HK-2 (cell line): ENCODE data around the gene S100A5.
"Not testable (repeated sequence)": the region's sequence is repeated elsewhere in the genome, so short reads cannot be mapped to it uniquely, and the experiment has no call there.

Experiments used
- DNase-seq: peaks from one replicate; pipeline ENCODE4 v3.0.0-alpha.2; 2018; ENCODE audit not compliant: unreplicated experiment

Gene S100A5, protein sequence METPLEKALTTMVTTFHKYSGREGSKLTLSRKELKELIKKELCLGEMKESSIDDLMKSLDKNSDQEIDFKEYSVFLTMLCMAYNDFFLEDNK

DNA sequence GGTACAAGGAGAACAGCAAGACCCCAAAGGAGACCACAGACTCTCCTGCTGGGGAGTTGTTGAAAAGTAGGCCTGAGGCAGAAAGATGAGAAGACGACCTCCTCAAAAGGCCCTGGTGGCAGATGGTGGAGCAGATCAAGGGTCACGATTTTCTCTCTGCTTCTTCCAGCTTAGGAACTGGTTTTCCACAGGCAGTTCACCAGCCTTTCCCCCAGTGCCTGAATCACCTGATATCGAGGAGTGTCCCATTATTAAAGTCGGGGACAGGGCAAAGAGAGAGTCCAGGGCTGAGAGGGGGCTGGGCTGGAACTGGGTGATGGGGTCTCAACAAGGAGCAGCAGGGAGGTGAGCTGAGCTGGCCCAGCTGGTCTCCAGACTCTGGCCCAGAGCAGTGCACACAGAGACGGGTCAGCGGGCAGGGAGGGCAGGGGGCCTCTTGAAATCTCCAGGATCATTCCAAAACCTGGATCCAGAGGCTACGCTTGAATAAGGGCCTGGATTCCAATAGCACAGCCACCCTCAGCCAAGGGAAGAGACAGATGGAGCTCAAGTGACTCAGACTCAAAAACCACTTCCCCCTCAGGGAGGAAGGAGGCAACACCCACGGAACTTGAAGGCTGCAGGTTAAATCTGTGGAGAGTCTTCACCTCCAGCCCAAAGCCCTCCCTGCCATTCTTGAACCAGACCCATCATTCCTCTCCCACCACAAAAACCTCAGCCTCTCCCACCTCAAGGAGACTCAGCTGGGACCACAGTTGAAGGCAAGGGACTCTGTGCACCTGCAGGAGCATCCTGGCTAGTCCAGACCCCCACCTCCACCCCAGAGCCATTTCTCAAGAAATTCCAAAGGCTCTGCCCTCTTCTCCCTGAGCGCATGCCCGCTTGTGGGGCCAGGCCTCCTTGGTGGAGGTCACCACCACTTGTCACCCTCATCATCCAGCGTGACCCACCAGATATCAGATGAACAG lies at the start of gene S100A5:
S100A5 (minus strand) TSS at position 541 of the 968 bp plus-strand sequence. CDS start 743 bp downstream, outside the sequence.
- DNase-seq: peak; percentile 42

DNA sequence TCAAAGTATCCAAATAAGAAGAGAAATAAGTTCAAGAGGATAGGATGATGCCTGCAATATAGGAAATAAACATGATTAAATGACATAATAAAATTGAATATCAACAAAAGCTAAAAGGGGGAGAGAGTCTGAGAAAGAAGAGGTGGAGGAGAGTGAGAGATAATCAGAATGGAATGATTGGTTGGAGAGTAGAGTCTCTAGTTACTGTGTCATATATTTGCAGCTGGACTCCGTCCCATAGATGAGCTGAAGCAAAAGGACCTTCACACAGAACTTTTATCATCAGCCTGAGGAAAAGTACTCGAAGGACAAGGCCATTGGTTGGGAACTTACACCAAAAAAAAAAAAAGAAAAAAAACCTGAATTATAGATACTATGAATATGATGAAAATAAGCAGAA lies 47.7 kb upstream of the S100A5 start:
- no peak for DNase-seq

DNA sequence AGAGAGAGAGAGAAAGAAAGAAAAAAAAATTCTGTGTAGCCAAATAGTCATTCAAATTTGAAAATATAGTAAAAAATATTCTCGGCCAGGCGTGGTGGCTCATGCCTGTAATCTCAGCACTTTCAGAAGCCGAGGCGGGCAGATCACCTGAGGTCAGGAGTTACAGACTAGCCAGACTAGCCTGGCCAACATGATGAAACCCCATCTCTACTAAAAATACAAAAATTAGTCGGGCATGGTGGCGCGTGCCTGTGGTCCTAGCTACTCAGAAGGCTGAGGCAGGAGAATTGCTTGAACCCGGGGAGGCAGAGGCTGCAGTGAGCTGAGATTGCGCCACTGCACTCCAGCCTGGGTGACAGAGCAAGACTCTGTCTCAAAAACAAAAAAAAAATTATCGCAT lies 47.3 kb upstream of the S100A5 start:
- not testable (repeated sequence) for DNase-seq

DNA sequence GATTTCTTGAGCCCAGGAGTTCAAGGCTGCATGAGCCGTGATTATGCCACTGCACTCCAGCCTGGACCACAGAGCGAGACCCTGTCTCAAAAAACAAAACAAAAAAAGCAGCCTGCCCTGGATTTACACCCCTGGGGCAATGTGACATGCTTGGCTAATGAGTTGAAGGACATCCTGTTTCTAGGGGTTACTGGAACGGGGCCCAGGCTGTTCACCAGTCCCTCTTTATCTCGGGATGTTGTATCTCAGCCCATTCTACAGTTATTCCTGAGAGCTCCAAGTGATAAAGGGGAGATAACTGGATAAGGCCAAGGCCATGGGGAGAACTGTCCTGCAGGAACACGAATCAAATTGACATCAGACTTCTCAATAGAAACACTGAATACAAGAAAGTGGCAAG lies 46.6 kb upstream of the S100A5 start:
- DNase-seq: no peak

DNA sequence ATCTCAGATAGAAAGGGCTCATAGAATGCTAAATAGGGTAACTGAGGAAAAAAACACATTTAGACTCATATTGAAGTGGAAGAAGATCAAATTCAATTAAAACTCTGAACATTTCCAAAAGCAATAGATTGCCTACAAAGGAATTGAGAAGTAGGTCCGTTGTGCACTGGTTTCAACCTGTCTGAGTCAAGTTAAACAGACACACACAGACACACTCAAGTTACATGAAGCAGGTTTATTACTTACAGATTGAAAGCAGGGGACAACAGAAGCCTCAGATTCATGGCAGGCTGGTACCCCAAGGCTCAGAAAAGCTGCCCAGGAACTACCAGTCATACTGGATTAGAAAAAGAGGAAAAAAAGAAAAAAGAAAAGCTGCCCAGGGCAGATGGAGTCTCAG lies 45.6 kb upstream of the S100A5 start:
- DNase-seq: no peak

DNA sequence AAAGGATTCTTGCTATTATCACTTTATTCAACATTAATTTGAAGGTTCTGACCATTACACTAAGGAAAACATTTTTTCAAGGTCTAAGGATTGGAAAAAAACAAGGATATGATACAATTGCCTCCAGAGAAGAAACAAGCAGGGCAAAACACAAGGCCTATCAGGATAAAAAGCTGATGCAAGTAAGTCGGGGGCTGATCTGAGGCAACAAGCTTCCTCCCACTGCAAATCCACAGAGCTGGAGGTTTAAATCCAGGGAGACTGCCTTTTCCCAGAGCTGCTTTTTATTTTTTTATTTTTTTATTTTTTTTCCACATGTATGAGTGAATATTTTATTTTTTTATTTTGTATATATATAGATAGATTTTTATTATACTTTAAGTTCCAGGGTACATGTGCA lies 44.3 kb upstream of the S100A5 start:
- DNase-seq: no peak

DNA sequence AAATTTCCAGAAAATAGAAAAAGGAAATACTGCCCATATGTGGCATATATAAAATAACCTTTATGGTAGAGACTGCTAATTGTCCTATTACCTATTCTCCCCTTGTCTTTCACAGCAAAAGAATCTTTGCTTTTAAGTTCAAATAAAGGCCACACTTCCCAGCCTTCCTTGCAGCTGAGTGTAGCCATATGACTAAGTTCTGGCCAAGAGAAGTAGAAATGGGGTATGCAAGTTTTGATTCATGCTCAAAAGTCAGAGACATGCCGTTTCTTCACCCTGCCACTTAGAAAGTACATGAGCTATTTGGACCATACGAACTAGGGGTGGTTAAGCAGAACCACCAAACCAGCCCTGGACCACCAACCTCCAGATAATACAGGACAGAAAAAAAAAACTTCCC lies 43.2 kb upstream of the S100A5 start:
- DNase-seq: no peak

DNA sequence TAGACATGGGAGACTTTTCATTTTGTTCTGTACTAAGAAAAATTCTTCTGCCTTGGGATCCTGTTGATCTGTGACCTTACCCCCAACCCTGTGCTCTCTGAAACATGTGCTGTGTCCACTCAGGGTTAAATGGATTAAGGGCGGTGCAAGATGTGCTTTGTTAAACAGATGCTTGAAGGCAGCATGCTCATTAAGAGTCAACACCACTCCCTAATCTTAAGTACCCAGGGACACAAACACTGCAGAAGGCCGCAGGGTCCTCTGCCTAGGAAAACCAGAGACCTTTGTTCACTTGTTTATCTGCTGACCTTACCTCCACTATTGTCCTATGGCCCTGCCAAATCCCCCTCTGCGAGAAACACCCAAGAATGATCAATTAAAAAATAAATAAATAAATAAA lies 42.8 kb upstream of the S100A5 start:
- not testable (repeated sequence) for DNase-seq

DNA sequence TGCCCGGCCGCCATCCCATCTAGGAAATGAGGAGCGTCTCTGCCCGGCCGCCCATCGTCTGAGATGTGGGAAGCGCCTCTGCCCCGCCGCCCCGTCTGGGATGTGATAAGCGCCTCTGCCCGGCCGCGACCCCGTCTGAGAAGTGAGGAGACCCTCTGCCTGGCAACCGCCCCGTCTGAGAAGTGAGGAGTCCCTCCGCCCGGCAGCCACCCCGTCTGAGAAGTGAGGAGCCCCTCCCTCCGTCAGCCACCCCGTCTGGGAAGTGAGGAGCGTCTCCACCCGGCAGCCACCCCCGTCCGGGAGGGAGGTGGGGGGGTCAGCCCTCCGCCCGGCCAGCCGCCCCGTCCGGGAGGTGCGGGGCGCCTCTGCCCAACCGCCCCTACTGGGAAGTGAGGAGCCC lies 42.1 kb upstream of the S100A5 start:
- DNase-seq: not testable (repeated sequence)

DNA sequence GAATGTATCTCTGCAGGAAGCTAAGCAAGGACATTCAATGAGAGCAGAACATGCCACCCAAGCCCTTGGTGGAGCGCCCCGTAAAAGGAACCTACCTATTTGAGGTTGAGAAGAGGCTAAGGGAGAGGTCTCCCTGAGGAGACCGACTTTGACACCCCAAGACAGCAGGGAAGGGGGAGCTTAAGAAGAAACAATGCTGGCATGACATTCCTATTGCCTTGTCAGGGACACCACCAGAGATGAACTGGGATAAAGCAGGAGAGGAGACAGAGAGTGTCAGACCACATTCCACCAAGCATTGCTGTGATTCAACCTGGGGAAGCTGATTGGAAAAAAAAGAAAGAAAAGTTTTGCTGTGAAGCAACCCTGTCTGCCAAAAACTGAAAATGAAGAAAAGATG lies 38.2 kb upstream of the S100A5 start:
- no peak for DNase-seq

DNA sequence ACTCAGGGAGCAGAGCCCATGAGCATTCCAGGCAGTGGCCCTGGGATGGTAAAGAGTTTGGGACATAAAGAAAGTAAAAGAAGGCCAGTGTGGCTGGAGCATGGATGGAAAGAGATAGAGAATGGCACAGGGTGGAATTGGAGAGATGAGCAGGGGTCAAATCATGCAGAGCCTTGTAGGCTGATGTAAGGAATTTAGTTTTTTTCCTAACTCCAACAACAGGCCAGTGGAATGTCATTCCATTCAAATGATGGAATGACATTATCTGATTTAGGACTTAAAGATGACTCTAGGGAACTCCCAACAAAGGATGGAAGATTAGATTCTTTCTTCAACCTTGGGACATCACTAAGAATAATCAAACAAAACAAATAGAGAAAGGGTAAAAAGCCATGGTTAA lies 37.8 kb upstream of the S100A5 start:
- DNase-seq: no peak

DNA sequence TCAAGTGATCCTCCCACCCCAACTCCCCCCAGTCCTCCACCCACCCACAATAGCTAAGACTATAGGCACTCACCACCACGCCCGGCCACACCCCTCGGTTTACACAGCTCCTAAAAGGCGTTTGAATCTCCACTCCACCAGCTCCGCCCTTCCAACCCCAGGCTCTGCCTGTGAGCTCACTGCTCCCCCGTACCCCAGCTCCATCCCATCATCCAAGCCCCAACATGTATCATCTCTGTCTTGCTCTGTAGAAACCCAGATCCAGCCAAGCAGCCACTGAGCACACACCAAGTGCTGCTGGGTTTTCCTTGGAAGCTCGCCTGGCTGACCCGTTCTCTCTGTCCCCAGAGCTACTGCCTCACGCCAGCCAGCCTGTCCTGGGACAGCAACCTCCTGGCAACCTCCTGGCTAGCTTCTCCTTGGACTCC lies 36.9 kb upstream of the S100A5 start:
- no peak for DNase-seq

DNA sequence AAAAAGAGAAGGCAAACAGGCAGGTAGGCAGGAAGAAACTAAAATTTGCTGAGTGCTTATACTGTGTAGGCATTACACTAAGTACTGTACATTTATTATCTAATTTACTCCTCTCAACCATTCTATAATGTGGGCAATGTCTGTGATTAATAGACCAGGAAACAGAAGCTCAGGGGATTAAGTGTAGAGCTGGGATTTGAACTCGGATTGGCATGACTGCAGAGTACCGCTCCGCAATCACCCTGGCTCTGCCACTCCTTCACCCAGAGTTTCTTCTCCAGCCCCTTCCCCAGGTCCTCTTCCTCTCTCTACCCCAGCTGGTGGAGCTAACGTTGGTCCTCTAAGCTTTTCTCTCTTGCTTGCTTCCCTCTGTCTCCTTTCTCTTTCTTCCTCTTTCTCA lies 36.4 kb upstream of the S100A5 start:
- no peak for DNase-seq

DNA sequence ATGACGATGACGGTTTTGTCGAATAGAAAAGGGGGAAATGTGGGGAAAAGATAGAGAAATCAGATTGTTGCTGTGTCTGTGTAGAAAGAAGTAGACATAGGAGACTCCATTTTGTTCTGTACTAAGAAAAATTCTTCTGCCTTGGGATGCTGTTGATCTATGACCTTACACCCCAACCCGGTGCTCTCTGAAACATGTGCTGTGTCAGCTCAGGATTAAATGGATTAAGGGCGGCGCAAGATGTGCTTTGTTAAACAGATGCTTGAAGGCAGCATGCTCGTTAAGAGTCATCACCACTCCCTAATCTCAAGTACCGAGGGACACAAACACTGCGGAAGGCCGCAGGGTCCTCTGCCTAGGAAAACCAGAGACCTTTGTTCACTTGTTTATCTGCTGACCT lies 34.8 kb upstream of the S100A5 start:
- DNase-seq: not testable (repeated sequence)

DNA sequence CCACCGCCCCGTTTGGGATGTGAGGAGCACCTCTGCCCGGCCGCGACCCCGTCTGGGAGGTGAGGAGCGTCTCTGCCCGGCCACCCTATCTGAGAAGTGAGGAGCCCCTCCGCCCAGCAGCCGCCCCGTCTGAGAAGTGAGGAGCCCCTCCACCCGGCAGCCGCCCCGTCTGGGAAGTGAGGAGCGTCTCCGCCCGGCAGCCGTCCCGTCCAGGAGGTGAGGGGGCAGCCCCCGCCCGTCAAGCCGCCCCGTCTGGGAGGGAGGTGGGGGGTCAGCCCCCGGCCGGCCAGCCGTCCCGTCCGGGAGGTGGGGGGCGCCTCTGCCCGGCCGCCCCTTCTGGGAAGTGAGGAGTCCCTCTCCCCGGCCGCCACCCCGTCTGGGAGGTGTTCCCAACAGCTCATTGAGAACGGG lies 34.4 kb upstream of the S100A5 start:
- DNase-seq: not testable (repeated sequence)

DNA sequence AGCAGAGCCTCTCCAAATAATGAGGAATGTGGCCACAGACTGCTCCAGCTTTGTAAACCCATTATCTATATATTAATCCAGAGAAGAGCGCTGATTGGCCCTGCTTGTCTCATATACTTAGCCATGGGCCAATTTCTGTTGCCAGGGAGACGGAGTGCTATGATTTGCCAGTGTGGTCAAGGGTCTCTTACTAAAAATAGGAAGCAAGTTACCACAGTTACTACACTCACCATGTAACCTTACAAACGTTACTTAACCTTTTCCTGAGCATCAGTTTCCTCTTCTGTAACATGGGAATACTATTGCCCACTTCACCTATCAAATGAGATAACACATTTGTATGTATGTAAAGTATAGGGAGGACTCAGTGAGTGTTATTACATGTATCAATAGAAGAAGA lies 32.6 kb upstream of the S100A5 start:
- DNase-seq: no peak

DNA sequence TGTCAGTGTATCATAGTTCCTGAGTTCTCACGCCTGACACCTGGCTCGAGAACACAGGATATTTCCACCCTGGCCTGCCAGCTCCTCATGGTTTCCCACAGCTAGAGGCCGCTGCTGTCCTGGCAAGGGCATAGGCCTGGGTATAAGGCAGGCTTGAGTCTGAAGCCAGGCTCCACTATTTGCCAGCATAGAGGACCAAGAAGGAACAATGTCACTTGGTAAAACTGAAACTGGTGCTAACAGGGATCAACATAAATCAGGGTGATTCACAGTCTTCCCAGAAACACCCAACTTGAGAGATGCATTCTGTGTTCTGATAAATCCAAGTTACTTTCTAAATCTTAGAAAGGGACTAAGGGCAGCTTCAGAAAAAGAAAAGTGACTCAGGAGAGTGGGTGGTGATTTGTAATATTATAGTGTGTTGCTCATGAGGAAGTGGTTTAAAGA lies 31.9 kb upstream of the S100A5 start:
- peak; percentile 78 for DNase-seq

DNA sequence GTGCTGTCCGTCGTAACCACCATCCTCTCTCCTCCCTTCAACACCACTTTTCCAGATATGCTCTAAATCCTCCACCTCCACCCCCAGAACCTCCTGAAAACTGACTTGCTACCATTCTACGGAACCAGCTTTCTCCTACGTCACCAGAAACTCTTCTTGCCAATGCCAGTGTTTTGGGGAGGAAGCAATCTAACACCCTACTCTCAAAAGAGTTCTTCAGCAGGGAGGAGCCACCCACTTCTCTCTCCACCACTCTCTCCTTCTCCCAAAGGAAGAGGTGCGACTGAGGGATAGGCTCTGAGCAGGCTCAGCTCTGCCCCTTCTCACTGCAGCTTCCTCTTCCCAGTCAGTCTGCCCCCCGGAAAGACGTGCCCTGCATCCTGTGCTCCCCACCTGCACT lies 31.0 kb upstream of the S100A5 start:
- DNase-seq: no peak

DNA sequence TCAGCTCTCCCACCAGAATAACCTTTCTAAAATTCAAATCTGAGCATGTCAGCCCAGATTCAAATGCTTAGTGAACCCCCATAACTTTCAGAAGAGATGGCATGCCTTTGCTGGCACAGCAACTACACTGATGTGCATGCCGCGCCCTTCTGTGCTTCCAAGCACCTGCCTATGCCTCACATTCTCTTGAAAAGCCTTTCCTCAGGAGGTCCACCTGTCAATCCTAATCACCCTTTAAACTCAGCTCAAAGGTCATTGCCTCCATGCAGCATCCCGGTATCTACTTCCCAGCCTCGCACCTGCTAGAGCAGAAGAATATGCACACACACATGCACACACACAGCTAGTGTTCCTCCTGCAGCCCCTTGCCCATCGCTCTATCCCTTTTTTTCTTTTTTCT lies 30.1 kb upstream of the S100A5 start:
- DNase-seq: no peak

DNA sequence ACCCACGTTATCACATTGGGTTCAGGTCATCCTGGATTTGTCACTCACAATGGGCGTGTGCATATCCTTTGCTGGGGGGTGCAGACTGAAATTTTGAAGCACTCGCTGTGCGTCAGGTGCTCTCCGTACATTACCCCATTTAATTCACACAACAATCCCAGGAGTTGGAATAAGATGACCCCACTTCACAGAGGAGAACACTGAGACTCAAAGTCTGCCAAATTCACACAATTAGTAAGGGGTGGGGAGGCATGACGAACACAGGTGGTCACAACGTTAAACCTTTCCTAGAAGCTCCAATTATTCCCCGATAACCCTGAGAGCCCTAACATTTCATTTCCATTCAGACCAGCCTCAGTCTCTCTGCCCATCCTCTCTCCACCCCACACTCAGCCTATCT lies 28.7 kb upstream of the S100A5 start:
- no peak for DNase-seq

DNA sequence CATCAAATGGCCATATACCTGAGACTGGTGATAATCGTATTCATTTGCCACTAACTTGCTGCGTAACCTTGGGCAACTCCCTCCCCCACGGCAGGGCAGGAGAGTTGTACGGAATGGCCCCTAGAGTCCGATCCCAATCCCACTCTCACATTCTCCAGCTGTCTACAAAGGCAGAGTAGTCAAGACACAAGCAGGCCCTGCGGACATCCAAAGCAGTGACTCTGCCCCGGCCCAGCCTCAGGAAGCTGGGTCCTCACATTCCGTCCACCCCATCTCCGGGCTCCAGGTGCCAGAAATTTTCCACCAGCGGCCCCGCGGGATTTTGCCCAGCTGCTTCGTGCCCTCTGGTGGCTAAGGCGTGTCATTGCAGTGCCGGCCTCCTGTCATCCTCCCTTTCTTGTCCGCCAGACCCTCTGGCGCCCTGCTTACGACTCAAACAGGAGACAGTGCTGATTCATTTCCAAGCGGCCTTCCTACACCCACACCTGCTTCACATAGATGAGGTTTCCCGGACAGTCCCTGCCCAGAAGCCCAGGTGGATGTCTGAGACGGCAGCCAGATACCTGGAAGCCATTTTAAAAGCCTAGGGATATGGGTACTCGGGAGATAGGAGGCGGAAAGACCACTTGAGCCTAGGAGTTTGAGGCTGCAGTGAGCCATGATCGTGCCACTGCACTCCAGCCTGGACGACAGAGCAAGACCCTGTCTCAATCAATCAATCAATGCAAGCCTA lies 27.8 kb upstream of the S100A5 start:
- DNase-seq: peak; percentile 98

DNA sequence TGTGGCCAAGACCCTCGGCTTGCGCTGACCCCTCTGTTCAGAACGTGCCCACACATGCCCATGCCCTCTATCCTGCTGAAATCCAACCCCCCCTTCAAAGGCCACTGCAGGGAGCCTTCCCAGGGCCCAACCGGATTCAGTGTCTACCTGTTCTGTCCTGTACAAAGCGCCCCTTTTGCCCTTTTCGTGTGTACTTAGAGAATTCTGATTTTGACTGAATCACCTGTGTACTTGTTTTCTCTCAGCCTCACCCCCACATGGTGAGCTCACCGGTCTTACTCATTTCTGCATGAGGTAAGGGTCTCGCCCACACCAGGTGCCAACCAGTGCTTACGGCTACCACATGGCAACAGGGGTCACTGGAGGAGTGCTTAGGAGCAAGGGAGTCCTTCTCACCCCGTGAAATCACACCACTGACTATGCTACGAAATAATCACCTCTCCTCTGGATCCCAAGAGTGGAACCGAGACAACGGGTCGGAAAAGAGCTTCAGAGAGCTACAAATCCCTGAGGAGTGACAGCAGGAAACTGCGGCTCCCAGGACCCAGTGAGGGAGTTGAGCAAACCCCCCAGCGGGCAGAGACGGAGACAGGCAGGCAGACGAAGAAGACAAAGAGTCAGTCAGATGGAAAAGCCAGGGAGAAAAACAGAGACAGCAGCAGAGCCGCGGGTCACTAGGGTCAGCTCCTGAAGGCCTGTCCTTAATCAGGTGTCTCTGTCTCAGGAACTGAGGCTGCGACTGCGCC lies 27.1 kb upstream of the S100A5 start:
- peak; percentile 85 for DNase-seq
